GM19043 (cell line): Measurements from ENCODE around the gene GPATCH11.

Source experiments
- ATAC-seq: cut with Tn5 transposase; IDR thresholded peaks from one replicate; pipeline ENCODE4 v1.9.1; 2021; ENCODE audit warnings: low read depth; ENCODE audit not compliant: unreplicated experiment

GPATCH11 gene

DNA sequence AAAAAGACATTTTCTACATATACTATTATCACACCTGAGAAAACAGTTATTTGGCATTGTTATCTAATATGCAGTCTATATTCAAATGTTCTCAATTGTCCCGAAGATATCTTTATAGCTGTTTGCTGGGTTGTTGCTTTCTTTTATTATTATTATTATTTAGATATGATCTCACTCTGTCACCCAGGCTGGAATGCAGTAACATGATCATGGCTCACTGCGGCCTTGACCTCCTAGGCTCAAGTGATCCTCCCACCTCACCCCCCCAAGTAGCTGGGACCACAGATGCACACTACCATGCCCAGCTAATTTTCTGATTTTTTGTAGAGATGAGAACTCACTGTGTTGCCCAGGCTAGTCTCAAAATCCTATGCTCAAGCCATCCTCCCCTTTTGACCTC, 19.9 kb downstream of the GPATCH11 start:
- ATAC-seq, result no peak

DNA sequence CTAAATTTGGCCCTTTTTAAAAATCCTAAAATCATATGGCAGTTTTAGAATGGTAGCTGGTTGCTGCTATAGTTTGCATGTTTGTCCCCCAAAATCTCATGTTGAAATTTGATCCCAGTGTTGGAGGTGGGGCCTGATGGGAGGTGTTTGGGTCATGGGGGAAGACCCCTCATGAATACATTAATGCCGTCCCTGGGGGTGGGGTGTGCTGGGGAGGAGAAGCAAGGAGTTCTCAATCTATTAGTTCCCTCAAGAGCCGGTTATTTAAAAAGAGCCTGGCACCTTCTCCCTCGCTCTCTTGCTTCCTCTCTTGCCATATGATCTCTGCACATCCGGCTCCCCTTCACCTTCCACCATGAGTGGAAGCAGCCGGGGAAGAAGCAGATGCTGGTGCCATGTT, 20.8 kb downstream of the GPATCH11 start:
- no peak for ATAC-seq

- no peak for ATAC-seq
Observed at GRCh38 chr2:37109523-37109922, 25.2 kb downstream of the GPATCH11 start.

DNA sequence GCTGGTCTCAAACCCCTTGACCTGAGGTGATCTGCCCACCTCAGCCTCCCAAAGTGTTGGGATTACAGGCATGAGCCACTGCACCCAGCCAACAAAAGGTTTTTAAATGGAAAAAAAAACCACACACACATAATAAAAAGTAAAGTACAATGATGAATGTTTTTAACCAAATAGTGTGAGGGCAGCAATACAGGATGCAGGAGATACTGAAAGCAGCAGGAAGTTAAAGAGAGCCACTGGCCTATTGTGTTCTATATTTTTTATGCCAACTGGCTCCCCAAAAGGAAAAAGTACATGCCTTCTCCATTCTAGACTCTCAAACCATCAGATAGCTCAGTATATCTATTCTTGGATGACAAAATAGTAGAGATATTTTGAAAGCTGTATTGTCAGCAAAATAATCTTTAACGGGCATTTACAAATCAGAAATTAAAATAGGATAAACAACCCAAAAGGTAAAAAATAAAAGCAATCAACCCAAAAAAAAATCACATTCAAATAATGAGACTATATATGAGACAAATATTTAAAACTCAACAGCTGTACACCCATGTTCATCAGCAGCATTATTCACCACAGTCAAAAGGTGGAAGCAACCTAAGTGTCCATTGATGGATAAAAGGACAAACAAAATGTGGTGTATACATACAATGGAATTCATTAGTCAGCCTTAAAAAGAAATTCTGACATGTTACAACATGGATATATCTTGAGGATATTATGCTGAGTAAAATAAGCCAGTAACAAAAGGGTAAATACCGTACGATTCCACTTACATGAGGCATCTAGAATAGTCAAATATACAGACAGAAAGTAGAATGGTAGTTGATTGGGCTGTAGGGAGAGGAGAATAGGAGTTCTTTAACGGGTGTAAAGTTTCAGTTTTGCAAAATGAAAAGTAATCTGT, 26.2 kb downstream of the GPATCH11 start:
- no peak for ATAC-seq

DNA sequence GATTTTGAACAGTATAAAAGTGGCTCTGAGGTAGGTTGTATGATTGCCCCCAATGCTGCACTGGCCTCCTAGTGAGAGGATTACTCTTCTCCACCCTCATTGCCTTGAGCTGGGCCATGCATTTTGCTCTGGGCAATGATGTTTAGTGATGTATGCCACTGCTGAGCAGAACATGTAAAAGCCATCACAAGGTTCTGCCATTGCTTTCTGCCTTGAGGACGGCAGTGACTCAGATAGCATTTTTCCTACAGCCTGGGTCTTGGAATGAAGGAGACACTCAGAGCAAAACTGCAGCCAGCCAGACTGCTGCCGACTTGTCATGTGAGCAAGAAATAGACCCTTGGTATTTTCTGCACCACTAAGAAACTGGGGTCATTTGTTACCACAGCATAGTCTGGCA, 27.6 kb downstream of the GPATCH11 start:
- ATAC-seq, result no peak

DNA sequence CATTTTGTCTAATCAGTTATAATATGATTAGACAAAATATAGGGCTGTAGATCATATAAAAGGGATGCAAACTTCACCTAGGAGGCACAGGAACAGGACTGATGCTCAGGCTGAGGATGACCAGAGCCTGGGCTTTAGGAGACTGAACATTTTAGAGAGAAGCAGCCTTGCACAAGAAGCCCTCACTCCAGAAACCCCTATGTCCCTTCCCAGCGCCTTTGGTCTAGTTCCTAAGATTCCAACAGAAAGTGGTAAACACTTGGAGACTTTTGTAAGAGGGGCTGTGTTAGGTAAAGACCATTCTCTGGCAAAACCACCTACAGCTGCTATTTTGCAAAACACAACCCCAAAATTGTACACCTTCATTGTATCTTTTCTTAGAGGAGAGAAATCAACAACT, 33.2 kb downstream of the GPATCH11 start:
- ATAC-seq, result no peak

DNA sequence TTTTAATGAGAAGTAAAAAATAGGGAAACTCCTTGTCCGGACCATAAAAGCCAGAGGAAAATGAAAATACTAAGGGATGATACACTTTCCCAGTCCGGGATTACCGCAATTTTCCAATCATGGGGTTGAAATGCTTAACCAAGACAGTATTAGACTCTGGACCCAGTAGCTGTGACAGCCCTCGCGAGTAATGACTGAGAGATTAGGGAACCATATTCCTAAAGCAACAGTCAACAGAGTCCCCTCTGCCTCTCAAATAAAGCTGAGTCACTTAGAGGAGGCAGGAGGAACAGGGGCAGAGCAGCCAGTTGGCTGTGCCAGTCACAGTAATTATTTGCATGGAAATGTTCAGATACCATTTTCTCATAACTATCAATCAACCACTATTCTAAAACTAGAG, 34.8 kb downstream of the GPATCH11 start:
- ATAC-seq, result no peak

- ATAC-seq, result no peak
Observed at GRCh38 chr2:37125416-37125815, 41.1 kb downstream of the GPATCH11 start.

- no peak for ATAC-seq
Observed at GRCh38 chr2:37132914-37133313, 48.6 kb downstream of the GPATCH11 start.

DNA sequence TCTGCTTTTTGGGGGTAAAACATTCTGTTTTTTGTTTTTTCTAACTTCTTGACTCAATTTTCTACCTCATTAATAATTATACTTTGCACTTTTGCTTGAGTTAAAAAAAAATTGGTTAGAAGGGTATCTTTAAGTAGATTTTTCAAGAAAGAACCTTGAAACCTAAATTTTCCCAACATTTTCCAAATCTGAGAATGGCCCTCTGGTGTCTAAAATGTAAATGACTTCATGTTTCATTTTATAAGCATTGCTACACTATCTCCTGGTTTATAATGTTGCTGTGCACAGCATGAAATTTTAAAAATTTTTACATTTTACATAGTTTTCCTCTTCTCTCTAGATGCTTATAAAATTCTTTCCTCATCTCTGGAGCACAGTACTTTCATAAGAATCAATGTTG, 58.2 kb downstream of the GPATCH11 start:
- ATAC-seq, result no peak

DNA sequence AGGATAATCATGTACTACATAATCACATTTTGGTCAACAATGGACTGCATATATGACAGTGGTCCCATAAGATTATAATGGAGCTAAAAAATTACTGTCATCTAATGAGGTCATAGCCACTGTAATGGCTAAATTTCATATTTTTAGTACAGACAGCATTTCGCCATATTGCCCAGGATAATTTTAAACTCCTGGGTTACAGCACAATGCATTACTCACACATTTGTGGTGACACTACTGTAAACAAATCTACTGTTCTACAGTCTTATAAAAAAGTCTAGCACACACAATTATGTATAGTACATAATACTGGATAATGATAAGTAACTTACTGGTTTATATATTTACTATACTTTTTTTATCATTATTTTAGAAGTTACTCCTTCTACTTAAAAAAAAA, 59.7 kb downstream of the GPATCH11 start:
- no peak for ATAC-seq

GRCh38 chr2:37146062-37146461, 61.7 kb downstream of the GPATCH11 start:
- ATAC-seq, result no peak

GRCh38 chr2:37148325-37148724, 64.0 kb downstream of the GPATCH11 start:
- no peak for ATAC-seq
